Activated naive CD4-positive, alpha-beta T cell treated with anti-CD3 and anti-CD28 coated beads, Interleukin-2, amount 50 U/mL, for 24 hours (primary cell): Measurements from ENCODE around the gene OR10J5.
"Not testable (repeated sequence)": the region's sequence is repeated elsewhere in the genome, so short reads cannot be mapped to it uniquely, and the experiment has no call there.

ENCODE experiments used
- H3K27ac Mint-ChIP-seq: one replicate; pipeline ENCODE4 v1.8.0; 2021; ENCODE audit warnings: mild to moderate bottlenecking, mixed read lengths
- H3K27me3 Mint-ChIP-seq: one replicate; pipeline ENCODE4 v1.8.0; 2021; ENCODE audit warnings: mixed read lengths
- H3K36me3 Mint-ChIP-seq: one replicate; pipeline ENCODE4 v1.8.0; 2021; ENCODE audit warnings: mixed read lengths
- H3K4me1 Mint-ChIP-seq: one replicate; pipeline ENCODE4 v1.8.0; 2021; ENCODE audit warnings: mixed read lengths
- H3K4me3 Mint-ChIP-seq: one replicate; pipeline ENCODE4 v1.8.0; 2021; ENCODE audit warnings: mild to moderate bottlenecking, mixed read lengths
- H3K9me3 Mint-ChIP-seq: one replicate; pipeline ENCODE4 v1.8.0; 2021; ENCODE audit warnings: mixed read lengths

The OR10J5 gene

DNA sequence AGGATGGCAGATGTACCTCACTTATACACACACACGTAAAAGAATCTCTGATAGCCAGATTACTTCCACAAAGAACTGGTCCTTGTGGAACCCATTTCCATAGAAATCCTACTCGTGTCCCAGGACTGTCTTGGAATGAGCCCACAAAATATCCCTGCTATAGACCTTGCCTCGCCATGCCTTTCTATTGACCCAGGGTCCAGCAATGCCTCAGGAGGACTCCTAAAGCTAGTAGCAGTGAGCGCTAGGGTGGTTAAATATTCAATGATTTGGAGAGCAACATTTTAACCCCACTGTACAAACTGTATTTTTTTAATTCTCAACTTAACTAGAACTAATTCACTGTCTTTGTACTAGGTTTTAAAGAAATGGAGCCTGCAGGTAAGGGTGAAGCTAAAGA, 26.9 kb downstream of the OR10J5 start:
- Mint-ChIP-seq H3K27ac (no peak overlapping the region), H3K36me3 (peaks cover 1% of the 10 kb centered on the region), H3K27me3 (peaks cover 10% of the 10 kb centered on the region), H3K4me3 (no peak overlapping the region), H3K4me1 (no peaks in the 10 kb centered on the region), H3K9me3 (peaks cover 12% of the 10 kb centered on the region)

DNA sequence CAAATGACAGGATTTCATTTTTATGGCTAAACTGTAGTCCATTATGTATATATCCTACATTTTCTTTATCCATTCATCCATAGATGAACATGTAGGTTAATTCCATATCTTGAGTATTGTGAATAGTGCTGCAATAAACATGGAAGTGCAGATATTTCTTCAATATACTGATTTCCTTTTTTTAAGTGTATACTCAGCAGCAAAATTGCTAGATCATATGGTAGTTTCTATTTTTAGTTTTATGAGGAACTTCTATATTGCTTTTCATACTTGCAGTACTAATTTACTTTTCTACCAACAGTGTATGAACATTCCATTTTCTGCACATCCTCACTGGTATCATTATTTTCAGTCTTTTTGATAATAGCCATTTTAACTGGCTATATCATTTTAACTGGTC, 30.1 kb downstream of the OR10J5 start:
- peaks cover 12% of the 10 kb centered on the region for H3K9me3 Mint-ChIP-seq
- no peak overlapping the region for H3K4me3 Mint-ChIP-seq
- H3K27me3 Mint-ChIP-seq, result peaks cover 8% of the 10 kb centered on the region
- peaks cover 1% of the 10 kb centered on the region for H3K36me3 Mint-ChIP-seq
- H3K4me1 Mint-ChIP-seq, result no peaks in the 10 kb centered on the region
- no peak overlapping the region for H3K27ac Mint-ChIP-seq

DNA sequence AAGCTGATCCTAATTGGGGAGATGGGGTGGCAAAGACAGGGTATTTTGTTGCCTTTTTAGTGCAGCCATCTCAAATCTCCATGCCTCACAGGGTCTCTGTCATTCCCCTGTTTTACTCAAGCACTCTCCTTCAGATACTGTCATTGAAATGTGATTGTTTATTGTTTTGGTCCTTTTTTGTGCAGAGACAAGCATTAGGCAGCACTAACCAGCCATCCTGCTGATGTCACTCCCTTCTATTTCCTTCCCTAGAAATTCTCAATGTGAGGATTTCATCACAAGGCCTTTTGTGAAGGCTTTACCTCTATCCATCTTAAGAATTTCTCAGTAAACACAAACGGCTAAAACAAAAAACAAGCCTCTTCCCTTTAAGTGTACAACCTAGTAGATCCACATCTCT, 34.7 kb downstream of the OR10J5 start:
- Mint-ChIP-seq H3K4me3 (no peak overlapping the region), H3K4me1 (no peaks in the 10 kb centered on the region), H3K36me3 (peaks cover 3% of the 10 kb centered on the region), H3K9me3 (peaks cover 13% of the 10 kb centered on the region), H3K27me3 (peaks cover 9% of the 10 kb centered on the region), H3K27ac (no peak overlapping the region)

DNA sequence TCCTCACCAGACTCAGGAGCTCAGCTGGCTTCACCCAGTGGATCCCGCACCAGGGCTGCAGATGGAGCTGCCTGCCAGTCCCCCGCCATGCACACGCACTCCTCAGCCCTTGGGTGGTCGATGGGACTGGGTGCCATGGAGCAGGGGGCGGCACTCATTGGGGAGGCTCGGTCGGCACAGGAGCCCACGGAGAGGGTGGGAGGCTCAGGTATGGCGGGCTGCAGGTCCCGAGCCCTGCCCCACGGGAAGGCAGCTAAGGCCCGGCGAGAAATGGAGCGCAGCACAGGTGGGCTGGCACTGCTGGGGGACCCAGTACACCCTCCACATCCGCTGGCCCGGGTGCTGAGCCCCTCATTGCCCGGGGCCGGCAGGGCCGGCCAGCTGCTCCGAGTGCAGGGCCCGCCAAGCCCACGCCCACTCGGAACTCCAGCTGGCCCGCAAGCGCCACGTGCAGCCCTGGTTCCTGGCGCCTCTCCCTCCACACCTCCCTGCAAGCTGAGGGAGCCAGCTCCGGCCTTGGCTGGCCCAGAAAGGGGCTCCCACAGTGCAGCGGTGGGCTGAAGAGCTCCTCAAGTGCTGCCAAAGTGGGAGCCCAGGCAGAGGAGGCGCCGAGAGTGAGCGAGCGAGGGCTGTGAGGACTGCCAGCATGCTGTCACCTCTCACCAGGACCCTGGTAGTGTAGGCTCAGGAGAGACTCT, 41.1 kb downstream of the OR10J5 start:
- not testable (repeated sequence) for H3K27me3 Mint-ChIP-seq, H3K27ac Mint-ChIP-seq, H3K9me3 Mint-ChIP-seq, H3K36me3 Mint-ChIP-seq, H3K4me1 Mint-ChIP-seq, H3K4me3 Mint-ChIP-seq

DNA sequence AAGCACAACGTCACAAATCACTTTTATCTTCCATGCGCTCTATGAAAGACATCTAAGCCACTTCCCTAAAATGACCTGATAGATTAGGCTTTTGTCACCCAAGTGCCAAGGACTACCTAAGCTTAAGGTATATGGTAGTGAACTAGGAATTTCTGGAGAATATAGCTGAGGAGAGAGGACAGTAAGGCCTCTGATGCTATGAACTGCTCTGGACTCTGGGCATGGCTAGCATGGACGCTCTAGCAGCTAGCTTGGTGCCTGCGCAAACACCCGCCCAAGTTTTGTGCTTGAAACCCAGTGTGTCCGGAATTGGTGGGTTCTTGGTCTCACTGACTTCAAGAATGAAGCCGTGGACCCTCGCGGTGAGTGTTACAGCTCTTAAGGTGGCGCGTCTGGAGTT, 42.5 kb downstream of the OR10J5 start:
- Mint-ChIP-seq H3K4me1 (no peaks in the 10 kb centered on the region), H3K4me3 (no peak overlapping the region), H3K36me3 (no peaks in the 10 kb centered on the region), H3K27ac (no peak overlapping the region), H3K27me3 (peaks cover 1% of the 10 kb centered on the region), H3K9me3 (no peaks in the 10 kb centered on the region)

DNA sequence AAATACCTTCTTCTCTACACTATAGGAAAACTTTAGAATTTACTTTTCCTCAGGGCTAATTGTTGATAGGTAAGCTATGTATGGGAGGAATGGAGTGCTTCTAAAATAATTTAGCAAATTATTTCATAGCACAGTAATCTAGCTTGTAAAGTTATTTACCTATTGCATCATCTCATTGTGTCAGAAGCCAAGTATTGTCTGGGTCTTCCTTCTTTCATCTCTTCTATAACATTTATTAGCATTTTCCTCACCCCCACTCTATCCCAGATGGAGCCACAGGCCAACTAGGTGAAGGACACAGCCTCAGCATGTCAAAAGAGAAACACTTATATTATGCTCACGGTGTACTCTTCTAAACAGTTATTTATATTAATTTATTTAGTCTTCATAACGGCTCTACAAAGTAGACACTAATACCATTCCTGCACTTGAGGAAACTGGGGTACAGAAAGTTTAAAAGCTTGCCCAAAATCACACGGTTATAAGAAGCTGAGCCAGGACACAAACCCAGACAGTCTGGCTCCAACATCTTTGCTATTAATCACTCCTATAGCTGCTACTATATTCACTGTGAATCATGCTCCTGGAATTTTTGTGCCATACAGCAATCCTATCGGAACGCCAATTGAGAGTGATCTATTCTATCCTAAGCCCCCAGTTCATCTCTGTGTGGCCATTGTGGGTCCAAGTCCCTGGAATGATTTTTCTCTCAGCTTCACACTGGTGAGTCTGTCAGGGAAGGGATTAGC, 43.1 kb downstream of the OR10J5 start:
- Mint-ChIP-seq H3K9me3 (no peaks in the 10 kb centered on the region), H3K4me3 (no peak overlapping the region), H3K36me3 (no peaks in the 10 kb centered on the region), H3K4me1 (no peaks in the 10 kb centered on the region), H3K27ac (no peak overlapping the region), H3K27me3 (no peaks in the 10 kb centered on the region)
